Ishikawa (cell line): ENCODE data around the gene CPNE1.

Experiments used
- CEBPB ChIP-seq: IDR thresholded peaks from 2 replicates; pipeline ENCODE4 v1.6.1; 2012
- CREB1 ChIP-seq: IDR thresholded peaks from 2 replicates; pipeline ENCODE4 v1.6.1; 2012; ENCODE audit warnings: low read depth
- EGR1 ChIP-seq: IDR thresholded peaks from 2 replicates; pipeline ENCODE4 v1.6.1; 2012
- EP300 ChIP-seq: IDR thresholded peaks from 2 replicates; pipeline ENCODE4 v1.6.1; 2012; ENCODE audit warnings: borderline replicate concordance
- FOXM1 ChIP-seq: IDR thresholded peaks from 2 replicates; pipeline ENCODE4 v1.6.1; 2012; ENCODE audit warnings: low read depth, borderline replicate concordance
- NFIC ChIP-seq: IDR thresholded peaks from 2 replicates; pipeline ENCODE4 v1.6.1; 2012
- RAD21 ChIP-seq: IDR thresholded peaks from 2 replicates; pipeline ENCODE4 v1.6.1; 2012; ENCODE audit warnings: low read depth
- TAF1 ChIP-seq: IDR thresholded peaks from 2 replicates; pipeline ENCODE4 v1.6.1; 2012; ENCODE audit warnings: low read depth, mild to moderate bottlenecking
- TCF12 ChIP-seq: IDR thresholded peaks from 2 replicates; pipeline ENCODE4 v1.6.1; 2012; ENCODE audit warnings: low read depth
- TEAD4 ChIP-seq: IDR thresholded peaks from 2 replicates; pipeline ENCODE4 v1.6.1; 2012
- YY1 ChIP-seq: IDR thresholded peaks from 2 replicates; pipeline ENCODE4 v1.6.1; 2012; ENCODE audit warnings: low read depth
- ZBTB7A ChIP-seq: IDR thresholded peaks from 2 replicates; pipeline ENCODE4 v1.6.1; 2012; ENCODE audit warnings: low read depth
- TF ChIP-seq, protein P1 (sequence below): IDR thresholded peaks from 2 replicates; pipeline ENCODE4 v1.6.1; 2012
- TF ChIP-seq, protein P2 (sequence below): IDR thresholded peaks from 2 replicates; pipeline ENCODE4 v1.6.1; 2012; ENCODE audit warnings: low read depth, mild to moderate bottlenecking
- TF ChIP-seq, protein P3 (sequence below): IDR thresholded peaks from 2 replicates; pipeline ENCODE4 v1.6.1; 2012

The CPNE1 gene

DNA sequence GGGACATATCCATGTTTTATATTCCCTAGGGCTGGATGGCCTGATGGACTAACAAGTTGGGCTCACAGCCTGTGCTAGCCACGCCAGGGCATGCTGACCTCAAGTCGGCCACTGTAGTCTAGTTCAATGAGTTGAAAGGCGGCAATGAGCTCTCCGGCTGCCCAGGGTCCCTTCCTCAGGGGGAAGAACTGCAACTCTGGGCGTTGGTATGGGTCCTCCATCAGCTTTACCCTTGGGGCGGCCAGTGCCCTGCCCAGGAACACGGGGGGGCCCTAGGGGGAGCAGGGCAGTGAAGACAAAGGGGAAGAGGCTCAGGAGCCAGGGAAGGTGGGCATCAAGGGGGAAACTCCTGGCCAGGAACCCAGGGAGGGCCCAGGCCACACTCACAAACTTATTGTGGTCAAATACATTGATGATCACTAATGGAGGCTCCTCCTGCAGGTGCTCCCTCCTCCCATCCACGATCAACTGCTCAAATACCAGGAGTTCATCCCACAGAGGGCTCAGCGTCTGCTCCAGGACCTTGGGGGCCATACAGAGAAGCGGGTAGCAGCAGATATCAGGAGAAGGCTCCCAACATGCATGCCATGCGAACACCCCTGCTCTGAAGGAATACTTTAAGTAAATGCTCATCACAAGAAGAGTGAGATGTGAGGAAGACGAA, 81.8 kb downstream of the CPNE1 start:
- TF ChIP-seq EP300 (no peak), NFIC (no peak), YY1 (no peak), EGR1 (no peak), TAF1 (no peak), TEAD4 (no peak), CREB1 (no peak), RAD21 (no peak), TCF12 (no peak), CEBPB (no peak), ZBTB7A (no peak), FOXM1 (no peak)
- TF ChIP-seq, protein P1, sequence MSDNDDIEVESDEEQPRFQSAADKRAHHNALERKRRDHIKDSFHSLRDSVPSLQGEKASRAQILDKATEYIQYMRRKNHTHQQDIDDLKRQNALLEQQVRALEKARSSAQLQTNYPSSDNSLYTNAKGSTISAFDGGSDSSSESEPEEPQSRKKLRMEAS, result no peak
- TF ChIP-seq, protein P2, sequence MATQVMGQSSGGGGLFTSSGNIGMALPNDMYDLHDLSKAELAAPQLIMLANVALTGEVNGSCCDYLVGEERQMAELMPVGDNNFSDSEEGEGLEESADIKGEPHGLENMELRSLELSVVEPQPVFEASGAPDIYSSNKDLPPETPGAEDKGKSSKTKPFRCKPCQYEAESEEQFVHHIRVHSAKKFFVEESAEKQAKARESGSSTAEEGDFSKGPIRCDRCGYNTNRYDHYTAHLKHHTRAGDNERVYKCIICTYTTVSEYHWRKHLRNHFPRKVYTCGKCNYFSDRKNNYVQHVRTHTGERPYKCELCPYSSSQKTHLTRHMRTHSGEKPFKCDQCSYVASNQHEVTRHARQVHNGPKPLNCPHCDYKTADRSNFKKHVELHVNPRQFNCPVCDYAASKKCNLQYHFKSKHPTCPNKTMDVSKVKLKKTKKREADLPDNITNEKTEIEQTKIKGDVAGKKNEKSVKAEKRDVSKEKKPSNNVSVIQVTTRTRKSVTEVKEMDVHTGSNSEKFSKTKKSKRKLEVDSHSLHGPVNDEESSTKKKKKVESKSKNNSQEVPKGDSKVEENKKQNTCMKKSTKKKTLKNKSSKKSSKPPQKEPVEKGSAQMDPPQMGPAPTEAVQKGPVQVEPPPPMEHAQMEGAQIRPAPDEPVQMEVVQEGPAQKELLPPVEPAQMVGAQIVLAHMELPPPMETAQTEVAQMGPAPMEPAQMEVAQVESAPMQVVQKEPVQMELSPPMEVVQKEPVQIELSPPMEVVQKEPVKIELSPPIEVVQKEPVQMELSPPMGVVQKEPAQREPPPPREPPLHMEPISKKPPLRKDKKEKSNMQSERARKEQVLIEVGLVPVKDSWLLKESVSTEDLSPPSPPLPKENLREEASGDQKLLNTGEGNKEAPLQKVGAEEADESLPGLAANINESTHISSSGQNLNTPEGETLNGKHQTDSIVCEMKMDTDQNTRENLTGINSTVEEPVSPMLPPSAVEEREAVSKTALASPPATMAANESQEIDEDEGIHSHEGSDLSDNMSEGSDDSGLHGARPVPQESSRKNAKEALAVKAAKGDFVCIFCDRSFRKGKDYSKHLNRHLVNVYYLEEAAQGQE, result no peak
- TF ChIP-seq, protein P3, sequence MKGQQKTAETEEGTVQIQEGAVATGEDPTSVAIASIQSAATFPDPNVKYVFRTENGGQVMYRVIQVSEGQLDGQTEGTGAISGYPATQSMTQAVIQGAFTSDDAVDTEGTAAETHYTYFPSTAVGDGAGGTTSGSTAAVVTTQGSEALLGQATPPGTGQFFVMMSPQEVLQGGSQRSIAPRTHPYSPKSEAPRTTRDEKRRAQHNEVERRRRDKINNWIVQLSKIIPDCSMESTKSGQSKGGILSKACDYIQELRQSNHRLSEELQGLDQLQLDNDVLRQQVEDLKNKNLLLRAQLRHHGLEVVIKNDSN, result no peak

DNA sequence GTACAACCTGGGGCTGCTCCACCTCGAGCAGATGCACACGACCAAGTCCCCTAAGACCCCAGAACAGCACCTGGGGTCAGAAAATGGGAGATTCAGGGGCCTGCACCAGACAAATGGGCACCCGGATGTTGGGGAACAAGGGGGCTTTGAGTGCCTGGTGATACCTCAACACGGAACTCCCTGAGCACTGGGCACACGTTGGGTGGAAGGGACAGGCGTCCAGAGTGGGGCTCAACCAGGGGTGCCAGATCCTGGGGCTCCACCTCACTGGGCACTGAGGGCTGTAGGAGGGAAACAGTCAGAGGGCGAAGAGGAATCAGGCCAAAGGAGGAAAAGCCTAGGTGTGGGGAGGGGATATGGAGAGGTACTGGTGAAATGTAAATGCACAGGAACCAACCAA, 82.6 kb downstream of the CPNE1 start:
- TF ChIP-seq ZBTB7A, result no peak
- TF ChIP-seq TAF1, result no peak
- no peak for TF ChIP-seq EGR1
- no peak for TF ChIP-seq YY1
- TF ChIP-seq, protein P1, result no peak
- no peak for TF ChIP-seq TEAD4
- no peak for TF ChIP-seq RAD21
- no peak for TF ChIP-seq NFIC
- TF ChIP-seq EP300, result no peak
- no peak for TF ChIP-seq TCF12
- no peak for TF ChIP-seq CEBPB
- TF ChIP-seq, protein P2, result no peak

DNA sequence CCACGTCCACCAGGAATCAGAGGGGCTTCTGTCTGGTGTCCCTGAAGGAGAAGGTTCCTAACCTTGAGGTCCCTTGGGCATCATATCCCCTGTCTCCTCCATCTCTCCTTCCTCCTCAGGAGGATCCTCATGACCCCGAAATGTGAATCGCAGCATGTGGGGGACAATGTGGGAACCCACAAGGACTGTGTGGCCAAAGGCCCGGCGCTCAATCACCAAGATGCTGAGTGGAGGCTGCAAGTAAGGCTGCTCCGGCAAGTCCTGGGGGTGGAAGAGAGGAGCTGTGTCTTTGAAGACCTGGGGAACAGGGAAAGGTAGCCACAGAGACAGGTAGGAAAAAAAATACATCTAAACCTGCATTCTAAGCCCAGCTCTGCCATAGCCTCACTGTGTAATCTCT, 85.5 kb downstream of the CPNE1 start:
- TF ChIP-seq CREB1 (no peak), YY1 (no peak), CEBPB (no peak), ZBTB7A (no peak), RAD21 (no peak), TCF12 (no peak)
- TF ChIP-seq, protein P1, result no peak
- TF ChIP-seq, protein P3, result no peak

DNA sequence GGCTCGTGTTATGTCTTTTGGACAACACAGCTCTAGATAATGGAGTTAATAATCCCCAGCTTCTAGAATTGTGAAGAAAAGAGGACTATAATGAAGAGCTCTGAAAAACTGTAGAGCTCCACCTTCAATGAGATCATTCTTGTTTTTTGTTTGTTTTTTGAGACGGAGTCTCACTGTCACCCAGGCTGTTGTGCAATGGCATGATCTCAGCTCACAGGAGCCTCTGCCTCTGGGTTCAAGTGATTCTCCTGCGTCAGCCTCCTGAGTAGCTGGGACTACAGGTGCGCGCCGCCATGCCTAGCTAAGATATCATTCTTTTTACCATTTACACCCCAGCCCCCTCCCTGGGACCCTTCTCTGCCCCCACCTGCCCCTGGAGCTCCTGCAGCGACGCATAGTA, 86.2 kb downstream of the CPNE1 start:
- TF ChIP-seq TCF12 (no peak), CREB1 (no peak), EP300 (no peak), TEAD4 (no peak), TAF1 (no peak)
- TF ChIP-seq, protein P3, result no peak
- TF ChIP-seq, protein P2, result no peak
- TF ChIP-seq, protein P1, result no peak
